ENCODE data around the gene NMS. TPM values are rescaled to one million over a fixed set of nuclear protein-coding genes. Genes with fewer than 3 reads are reported as not detected.

NMS gene
- total RNA-seq, 2 experiments from 2014 or later = not detected

GRCh38 chr2:100470898-100471514 lies 724 bp downstream of the NMS start:
- Histone ChIP-seq H3K9me2 (ENCODE audit: insufficient read depth, low read length) (no peaks in the 10 kb centered on the region), H3K4me2 (ENCODE audit: low read length) (no peak overlapping the region), H4K20me1 (ENCODE audit: insufficient read depth, low read length) (no peaks in the 10 kb centered on the region), H3K36me3 (ENCODE audit: insufficient read depth, low read length) (no peaks in the 10 kb centered on the region), H3K9me3 (ENCODE audit: low read length) (no peaks in the 10 kb centered on the region), H3K4me3 (ENCODE audit: low read depth, low read length, poor library complexity, severe bottlenecking) (no peak overlapping the region), H3K27ac (ENCODE audit: low read depth, low read length, poor library complexity, severe bottlenecking) (no peak overlapping the region), H3K4me1 (ENCODE audit: insufficient read depth, low read length, poor library complexity, severe bottlenecking) (no peaks in the 10 kb centered on the region), H2AFZ (ENCODE audit: low read length) (no peak overlapping the region), H3K79me2 (ENCODE audit: insufficient read depth, low read depth, low read length) (no peaks in the 10 kb centered on the region)
- no peak for DNase-seq (ENCODE audit: low spot score)
- intact Hi-C loops (cut with micrococcal nuclease; ENCODE audit: unreplicated experiment) = no loop called here
- no peak for TF ChIP-seq CTCF (conservative IDR thresholded peaks at IDR 0.05; ENCODE audit: low read length)
- TF ChIP-seq EZH2phosphoT487 (IDR thresholded peaks at IDR 0.05; ENCODE audit: borderline replicate concordance, low read depth, low read length) = no peak
- POLR2A ChIA-PET = no interaction called here
- CTCF ChIA-PET (ENCODE audit: unreplicated experiment) = no interaction called here
- no TSS peak for BruUV-seq (replicated peaks)

GRCh38 chr2:100476606-100477005 lies 6.3 kb downstream of the NMS start:
- CTCF ChIA-PET (ENCODE audit: unreplicated experiment) = no interaction called here
- Histone ChIP-seq H3K4me2 (ENCODE audit: low read length) (no peak overlapping the region), H2AFZ (ENCODE audit: low read length) (no peak overlapping the region), H3K27ac (ENCODE audit: low read depth, low read length, poor library complexity, severe bottlenecking) (no peak overlapping the region), H3K9me3 (ENCODE audit: low read length) (no peaks in the 10 kb centered on the region), H3K9me2 (ENCODE audit: insufficient read depth, low read length) (no peaks in the 10 kb centered on the region), H3K79me2 (ENCODE audit: insufficient read depth, low read depth, low read length) (no peaks in the 10 kb centered on the region), H3K4me1 (ENCODE audit: insufficient read depth, low read length, poor library complexity, severe bottlenecking) (no peaks in the 10 kb centered on the region), H3K36me3 (ENCODE audit: insufficient read depth, low read length) (no peaks in the 10 kb centered on the region), H3K4me3 (ENCODE audit: low read depth, low read length, poor library complexity, severe bottlenecking) (no peak overlapping the region), H4K20me1 (ENCODE audit: insufficient read depth, low read length) (no peaks in the 10 kb centered on the region)
- intact Hi-C loops (cut with micrococcal nuclease; ENCODE audit: unreplicated experiment) = no loop called here
- POLR2A ChIA-PET = no interaction called here
- BruUV-seq (replicated peaks) = no TSS peak
- no peak for TF ChIP-seq CTCF (conservative IDR thresholded peaks at IDR 0.05; ENCODE audit: low read length)
- TF ChIP-seq EZH2phosphoT487 (IDR thresholded peaks at IDR 0.05; ENCODE audit: borderline replicate concordance, low read depth, low read length) = no peak
- DNase-seq (ENCODE audit: low spot score) = no peak

- intact Hi-C loops (cut with micrococcal nuclease; ENCODE audit: unreplicated experiment) = no loop called here
- POLR2A ChIA-PET = no interaction called here
- peak; percentile 64 for TF ChIP-seq CTCF (conservative IDR thresholded peaks at IDR 0.05; ENCODE audit: low read length)
- no peak for TF ChIP-seq EZH2phosphoT487 (IDR thresholded peaks at IDR 0.05; ENCODE audit: borderline replicate concordance, low read depth, low read length)
- no peak overlapping the region for H3K4me2 ChIP-seq (ENCODE audit: low read length)
- no peaks in the 10 kb centered on the region for H3K4me1 ChIP-seq (ENCODE audit: insufficient read depth, low read length, poor library complexity, severe bottlenecking)
- no peaks in the 10 kb centered on the region for H3K9me2 ChIP-seq (ENCODE audit: insufficient read depth, low read length)
- no peak overlapping the region for H3K4me3 ChIP-seq (ENCODE audit: low read depth, low read length, poor library complexity, severe bottlenecking)
- no peak overlapping the region for H3K27ac ChIP-seq (ENCODE audit: low read depth, low read length, poor library complexity, severe bottlenecking)
- H3K36me3 ChIP-seq (ENCODE audit: insufficient read depth, low read length) = no peaks in the 10 kb centered on the region
- no peaks in the 10 kb centered on the region for H4K20me1 ChIP-seq (ENCODE audit: insufficient read depth, low read length)
- BruUV-seq (replicated peaks) = no TSS peak
- H3K9me3 ChIP-seq (ENCODE audit: low read length) = no peaks in the 10 kb centered on the region
- DNase-seq (ENCODE audit: low spot score) = peak; percentile 4
- CTCF ChIA-PET (ENCODE audit: unreplicated experiment) = no interaction called here
- no peak overlapping the region for H2AFZ ChIP-seq (ENCODE audit: low read length)
- H3K79me2 ChIP-seq (ENCODE audit: insufficient read depth, low read depth, low read length) = no peaks in the 10 kb centered on the region
Observed at GRCh38 chr2:100482741-100483140, 12.5 kb downstream of the NMS start.
